Endothelial cell of umbilical vein (primary cell): Measurements from ENCODE around the gene DECR2. TPM values are rescaled to one million over a fixed set of nuclear protein-coding genes. Genes with fewer than 3 reads are reported as not detected.

Source experiments
- BruUV-seq: library from RNA; stranded (reverse); fragments of 400-500 nt; replicated peaks from 2 replicates; lab custom pipeline; 2021; lab: Mats Ljungman, UMichigan
- CTCF ChIA-PET: fragments of 300-600, 350-600 bp; sonication (Branson Sonifier 250); formaldehyde crosslinking; loops from one replicate; lab custom pipeline; 2021; ENCODE audit warnings: antibody characterized with exemption, inconsistent platforms; lab: Charles Lee
- POLR2A ChIA-PET: fragments of 300-600, 350-600 bp; sonication (Branson Sonifier 250); formaldehyde crosslinking; loops from one replicate; lab custom pipeline; 2021; ENCODE audit warnings: antibody characterized with exemption, inconsistent platforms; lab: Charles Lee
- DNase-seq: peaks from one replicate; pipeline ENCODE4 v3.0.0-alpha.2; 2011; ENCODE audit warnings: low read depth, low spot score
- FAIRE-seq: peaks from 2 replicates; lab custom pipeline; 2011; peaks lifted over from hg19 to GRCh38; lab: Jason Lieb, UNC
- H2AFZ ChIP-seq: 2 replicates; pipeline ENCODE4 v1.6.0; 2012; ENCODE audit warnings: low read depth, low read length, control low read depth, inconsistent platforms
- H3K27ac ChIP-seq: 2 replicates; pipeline ENCODE4 v1.5.1; 2011; ENCODE audit warnings: low read depth, mild to moderate bottlenecking, control low read depth, low read length, moderate library complexity; ENCODE audit not compliant: insufficient read depth
- H3K27me3 ChIP-seq, 2 experiments: 2 replicates each; pipeline versions ENCODE4 v1.6.0 to v1.6.1; 2011; ENCODE audit warnings: low read length in 2 of 2, mixed read lengths in 1 of 2; ENCODE audit not compliant: control insufficient read depth in 2 of 2, insufficient read depth in 2 of 2
- H3K36me3 ChIP-seq, 2 experiments: 2 replicates in 1 of 2; 3 replicates in 1 of 2; pipeline ENCODE4 v1.5.1; 2011; ENCODE audit warnings: low read length in 2 of 2, mild to moderate bottlenecking in 1 of 2, moderate library complexity in 1 of 2; ENCODE audit not compliant: control insufficient read depth in 2 of 2, insufficient read depth in 2 of 2; ENCODE audit errors: extremely low read depth in 1 of 2
- H3K4me1 ChIP-seq: 3 replicates; pipeline ENCODE4 v1.5.1; 2011; ENCODE audit warnings: mild to moderate bottlenecking, low read length; ENCODE audit not compliant: control insufficient read depth, insufficient read depth; ENCODE audit errors: extremely low read depth
- H3K4me2 ChIP-seq: 2 replicates; pipeline ENCODE4 v1.6.1; 2011; ENCODE audit warnings: low read length, control low read depth, mixed read lengths; ENCODE audit not compliant: insufficient read depth
- H3K4me3 ChIP-seq, 3 experiments: fragments of 200-600 bp in 1 of 3; sonication (generic), shearing (Covaris generic) in 1 of 3; replicated peaks in 1 of 3; 2 replicates each; pipeline ENCODE4 v1.5.1; 2011 to 2016; ENCODE audit warnings: control low read depth in 3 of 3, low read length in 3 of 3, mild to moderate bottlenecking in 2 of 3, inconsistent platforms in 1 of 3, low read depth in 1 of 3, moderate library complexity in 1 of 3; ENCODE audit not compliant: insufficient read depth in 1 of 3
- H3K79me2 ChIP-seq: 2 replicates; pipeline ENCODE4 v1.6.0; 2012; ENCODE audit warnings: low read length, inconsistent platforms; ENCODE audit not compliant: control insufficient read depth, insufficient read depth
- H3K9ac ChIP-seq: replicated peaks from 2 replicates; pipeline ENCODE3; 2011; ENCODE audit warnings: low read length, control low read depth; ENCODE audit not compliant: insufficient read depth; ENCODE audit errors: extremely low read depth
- H3K9me1 ChIP-seq: replicated peaks from 3 replicates; pipeline ENCODE4 v1.6.0; 2011; ENCODE audit warnings: mild to moderate bottlenecking, low read length; ENCODE audit not compliant: control insufficient read depth, insufficient read depth; ENCODE audit errors: extremely low read depth
- H3K9me3 ChIP-seq: replicated peaks from 2 replicates; pipeline ENCODE4 v1.5.1; 2012; ENCODE audit warnings: low read length, inconsistent platforms; ENCODE audit not compliant: control insufficient read depth, insufficient read depth
- H4K20me1 ChIP-seq: replicated peaks from 2 replicates; pipeline ENCODE3; 2011; ENCODE audit warnings: mild to moderate bottlenecking, low read length; ENCODE audit not compliant: control insufficient read depth, insufficient read depth; ENCODE audit errors: extremely low read depth
- CTCF ChIP-seq, 2 donors: IDR thresholded peaks; 1 replicate in 1 of 2; 2 replicates in 1 of 2; pipeline ENCODE4 v1.5.1; 2011; ENCODE audit warnings: low read length in 2 of 2, mild to moderate bottlenecking in 2 of 2, moderate library complexity in 2 of 2, control low read depth in 1 of 2, inconsistent platforms in 1 of 2, low read depth in 1 of 2; ENCODE audit not compliant: insufficient read depth in 1 of 2; ENCODE audit errors: extremely low read depth in 1 of 2
- EZH2 ChIP-seq: IDR thresholded peaks from 2 replicates; pipeline ENCODE4 v1.6.1; 2012; ENCODE audit warnings: borderline replicate concordance, low read depth, mild to moderate bottlenecking, moderate library complexity, low read length, inconsistent platforms; ENCODE audit not compliant: severe bottlenecking
- FOS ChIP-seq: IDR thresholded peaks from 2 replicates; pipeline ENCODE4 v1.6.1; 2011; ENCODE audit warnings: mild to moderate bottlenecking, low read length, moderate library complexity, borderline replicate concordance; ENCODE audit not compliant: insufficient read depth
- GATA2 ChIP-seq: IDR thresholded peaks from 2 replicates; pipeline ENCODE4 v1.7.0; 2011; ENCODE audit warnings: low read depth, mild to moderate bottlenecking, moderate library complexity, mixed read lengths, low read length; ENCODE audit not compliant: insufficient read length, insufficient read depth
- JUN ChIP-seq: IDR thresholded peaks from 2 replicates; pipeline ENCODE4 v1.6.1; 2011; ENCODE audit warnings: borderline replicate concordance, low read depth; ENCODE audit not compliant: insufficient read length, insufficient read depth
- MAX ChIP-seq: IDR thresholded peaks from 2 replicates; pipeline ENCODE4 v1.6.1; 2011; ENCODE audit not compliant: insufficient read depth, insufficient read length
- MYC ChIP-seq: IDR thresholded peaks from one replicate; pipeline ENCODE4 v1.6.1; 2011; ENCODE audit warnings: mild to moderate bottlenecking, low read depth, low read length
- POLR2A ChIP-seq: IDR thresholded peaks from 2 replicates; pipeline ENCODE4 v1.6.1; 2012; ENCODE audit warnings: low read depth, mild to moderate bottlenecking, control low read depth, low read length
- POLR2AphosphoS5 ChIP-seq: IDR thresholded peaks from 2 replicates; pipeline ENCODE4 v1.6.1; 2012; ENCODE audit warnings: low read depth, mild to moderate bottlenecking, control low read depth, low read length, moderate library complexity; ENCODE audit not compliant: insufficient read depth
- dilution Hi-C: fragments of 300-500 bp; cut with MboI; formaldehyde crosslinking; loops from one replicate; pipeline ENCODE4 v1.15.0; 2019; ENCODE audit warnings: low sequenced_read_pairs; ENCODE audit not compliant: extremely low pct_ligation_motif_present
- intact Hi-C: fragments of 100-400 bp; cut with micrococcal nuclease; formaldehyde crosslinking; loops from one replicate; pipeline ENCODE4 v1.10.0; 2022
- polyA plus RNA-seq, 4 experiments: library from polyadenylated mRNA; depleted of rRNA in 3 of 4; stranded (reverse) in 3 of 4; unstranded in 1 of 4; fragments of >200 nt; gene quantifications; 2 replicates each; pipeline versions ENCODE4 v1.2.1 to v1.2.3, GENCODE V29; 2011 to 2012; ENCODE audit warnings: missing spikeins in 1 of 4
- total RNA-seq: library from RNA; stranded (reverse); gene quantifications from 2 replicates; pipeline ENCODE4 v1.2.3, GENCODE V29; 2021

DECR2 gene
- total and polyA plus RNA-seq, 2 donors (not counting 3 experiments of a cell fraction or from before 2014, with no cell fraction given): 28.3 to 46.5 TPM

GRCh38 chr16:426906-427249 is 25.2 kb downstream of the DECR2 start:
- Histone ChIP-seq H3K27me3 (no peaks in the 10 kb centered on the region), H3K27ac (peak overlapping the region; percentile 21), H3K9me1 (no peaks in the 10 kb centered on the region), H3K4me2 (peak overlapping the region; percentile 96), H3K9me3 (no peaks in the 10 kb centered on the region), H3K4me3 (peak overlapping the region; percentile 40 to 81 (median 77)), H3K4me1 (peaks cover 27% of the 10 kb centered on the region), H2AFZ (no peak overlapping the region), H3K9ac (peak overlapping the region; percentile 50), H4K20me1 (peaks cover 6% of the 10 kb centered on the region), H3K79me2 (peaks cover 51% of the 10 kb centered on the region), H3K36me3 (no peaks in the 10 kb centered on the region)
- no peak for DNase-seq
- dilution Hi-C loops: no loop called here
- BruUV-seq: no TSS peak
- FAIRE-seq: peak; percentile 65
- ChIA-PET POLR2A (no interaction called here), CTCF (interaction anchor here (1.4 to 3.6 kb wide), 2 partner anchors 61 to 68 kb away, joined by 5 to 19 read pairs; no protein-coding TSS in a partner anchor)
- no peak for TF ChIP-seq CTCF (IDR thresholded peaks at IDR 0.05; ENCODE audit: extremely low read depth in 1 of 2, insufficient read depth in 1 of 2, low read depth in 1 of 2, low read length in 2 of 2)
- TF ChIP-seq MAX: no peak
- TF ChIP-seq JUN: no peak
- TF ChIP-seq FOS: no peak
- TF ChIP-seq POLR2AphosphoS5: no peak
- TF ChIP-seq POLR2A: no peak
- no peak for TF ChIP-seq GATA2
- no peak for TF ChIP-seq MYC
- TF ChIP-seq EZH2: no peak
- intact Hi-C loops: loop anchor here (5.0 kb wide), 2 partner anchors 50 to 70 kb away; no protein-coding TSS in a partner anchor
